Measurements from ENCODE around the gene REPIN1.

GRCh38 chr7:150388709-150389531, 20.3 kb downstream of the REPIN1 start:
- no peak for TF ChIP-seq POLR2AphosphoS5 (IDR thresholded peaks at IDR 0.05; ENCODE audit: borderline replicate concordance, low read depth, low read length)
- no peak for TF ChIP-seq EZH2 (IDR thresholded peaks at IDR 0.05)
- TF ChIP-seq FOXP2 (optimal IDR thresholded peaks at IDR 0.05; ENCODE audit: control extremely low read depth, extremely low read length, insufficient read depth) = no peak

Measured in SK-N-MC (cell line).